ENCODE data around the gene RNF215. TPM values are rescaled to one million over a fixed set of nuclear protein-coding genes. Genes with fewer than 3 reads are reported as not detected.
A peak's percentile ranks its signal among the peaks of the same experiment; 100 is the strongest.

The RNF215 gene
- total and polyA plus RNA-seq, 2 of the 13 experiments (the other 11 are each of a cell fraction or from before 2014, with no cell fraction given): 5.3 to 6.1 TPM

GRCh38 chr22:30423301-30423958 is 36.2 kb upstream of the RNF215 start (continued):
- TF ChIP-seq NR2F1 (CRISPR knock-in tag; IDR thresholded peaks at IDR 0.05) (peak; percentile 34 to 38; a peak in 2 of 4 replicates), E2F2 (CRISPR knock-in tag; IDR thresholded peaks at IDR 0.05; ENCODE audit: borderline replicate concordance) (no peak; the same call in 1 of the 2 replicates), PBX2 (CRISPR knock-in tag; IDR thresholded peaks at IDR 0.05) (no peak), ZNF572 (CRISPR knock-in tag; IDR thresholded peaks at IDR 0.05) (no peak), PAF1 (CRISPR knock-in tag; IDR thresholded peaks at IDR 0.05) (no peak; the same call in none of the 2 replicates), SP140L (CRISPR knock-in tag; IDR thresholded peaks at IDR 0.05; ENCODE audit: borderline replicate concordance) (no peak), NR2F2 (IDR thresholded peaks at IDR 0.05; ENCODE audit: borderline replicate concordance, low read depth) (peak; percentile 18; the same call in 1 of the 2 replicates), ZNF264 (CRISPR knock-in tag; IDR thresholded peaks at IDR 0.05) (peak; percentile 85), KLF11 (CRISPR knock-in tag; IDR thresholded peaks at IDR 0.05) (no peak), HHEX (CRISPR knock-in tag; IDR thresholded peaks at IDR 0.05) (no peak), ZFAT (CRISPR knock-in tag; conservative IDR thresholded peaks at IDR 0.05) (peak; percentile 71), ZNF326 (CRISPR knock-in tag; IDR thresholded peaks at IDR 0.05; ENCODE audit: borderline replicate concordance) (no peak), SATB2 (CRISPR knock-in tag; IDR thresholded peaks at IDR 0.05) (peak; percentile 77; the same call in 1 of the 2 replicates), IKZF1 (IDR thresholded peaks at IDR 0.05) (no peak), ZFP1 (CRISPR knock-in tag; IDR thresholded peaks at IDR 0.05) (0 out of 2 replicates have a peak, but pooled peaks have one; percentile 10), ZNF253 (CRISPR knock-in tag; IDR thresholded peaks at IDR 0.05; ENCODE audit: borderline replicate concordance) (no peak), KDM6A (CRISPR knock-in tag; IDR thresholded peaks at IDR 0.05; ENCODE audit: low read depth) (no peak)
- TF ChIP-seq, protein P1, sequence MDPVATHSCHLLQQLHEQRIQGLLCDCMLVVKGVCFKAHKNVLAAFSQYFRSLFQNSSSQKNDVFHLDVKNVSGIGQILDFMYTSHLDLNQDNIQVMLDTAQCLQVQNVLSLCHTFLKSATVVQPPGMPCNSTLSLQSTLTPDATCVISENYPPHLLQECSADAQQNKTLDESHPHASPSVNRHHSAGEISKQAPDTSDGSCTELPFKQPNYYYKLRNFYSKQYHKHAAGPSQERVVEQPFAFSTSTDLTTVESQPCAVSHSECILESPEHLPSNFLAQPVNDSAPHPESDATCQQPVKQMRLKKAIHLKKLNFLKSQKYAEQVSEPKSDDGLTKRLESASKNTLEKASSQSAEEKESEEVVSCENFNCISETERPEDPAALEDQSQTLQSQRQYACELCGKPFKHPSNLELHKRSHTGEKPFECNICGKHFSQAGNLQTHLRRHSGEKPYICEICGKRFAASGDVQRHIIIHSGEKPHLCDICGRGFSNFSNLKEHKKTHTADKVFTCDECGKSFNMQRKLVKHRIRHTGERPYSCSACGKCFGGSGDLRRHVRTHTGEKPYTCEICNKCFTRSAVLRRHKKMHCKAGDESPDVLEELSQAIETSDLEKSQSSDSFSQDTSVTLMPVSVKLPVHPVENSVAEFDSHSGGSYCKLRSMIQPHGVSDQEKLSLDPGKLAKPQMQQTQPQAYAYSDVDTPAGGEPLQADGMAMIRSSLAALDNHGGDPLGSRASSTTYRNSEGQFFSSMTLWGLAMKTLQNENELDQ (CRISPR knock-in tag; IDR thresholded peaks at IDR 0.05; ENCODE audit: borderline replicate concordance): no peak
- TF ChIP-seq, protein P2, sequence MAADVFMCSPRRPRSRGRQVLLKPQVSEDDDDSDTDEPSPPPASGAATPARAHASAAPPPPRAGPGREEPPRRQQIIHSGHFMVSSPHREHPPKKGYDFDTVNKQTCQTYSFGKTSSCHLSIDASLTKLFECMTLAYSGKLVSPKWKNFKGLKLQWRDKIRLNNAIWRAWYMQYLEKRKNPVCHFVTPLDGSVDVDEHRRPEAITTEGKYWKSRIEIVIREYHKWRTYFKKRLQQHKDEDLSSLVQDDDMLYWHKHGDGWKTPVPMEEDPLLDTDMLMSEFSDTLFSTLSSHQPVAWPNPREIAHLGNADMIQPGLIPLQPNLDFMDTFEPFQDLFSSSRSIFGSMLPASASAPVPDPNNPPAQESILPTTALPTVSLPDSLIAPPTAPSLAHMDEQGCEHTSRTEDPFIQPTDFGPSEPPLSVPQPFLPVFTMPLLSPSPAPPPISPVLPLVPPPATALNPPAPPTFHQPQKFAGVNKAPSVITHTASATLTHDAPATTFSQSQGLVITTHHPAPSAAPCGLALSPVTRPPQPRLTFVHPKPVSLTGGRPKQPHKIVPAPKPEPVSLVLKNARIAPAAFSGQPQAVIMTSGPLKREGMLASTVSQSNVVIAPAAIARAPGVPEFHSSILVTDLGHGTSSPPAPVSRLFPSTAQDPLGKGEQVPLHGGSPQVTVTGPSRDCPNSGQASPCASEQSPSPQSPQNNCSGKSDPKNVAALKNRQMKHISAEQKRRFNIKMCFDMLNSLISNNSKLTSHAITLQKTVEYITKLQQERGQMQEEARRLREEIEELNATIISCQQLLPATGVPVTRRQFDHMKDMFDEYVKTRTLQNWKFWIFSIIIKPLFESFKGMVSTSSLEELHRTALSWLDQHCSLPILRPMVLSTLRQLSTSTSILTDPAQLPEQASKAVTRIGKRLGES (CRISPR knock-in tag; IDR thresholded peaks at IDR 0.05; ENCODE audit: borderline replicate concordance): peak; percentile 65; the same call in 1 of the 2 replicates
- TF ChIP-seq, protein P3, sequence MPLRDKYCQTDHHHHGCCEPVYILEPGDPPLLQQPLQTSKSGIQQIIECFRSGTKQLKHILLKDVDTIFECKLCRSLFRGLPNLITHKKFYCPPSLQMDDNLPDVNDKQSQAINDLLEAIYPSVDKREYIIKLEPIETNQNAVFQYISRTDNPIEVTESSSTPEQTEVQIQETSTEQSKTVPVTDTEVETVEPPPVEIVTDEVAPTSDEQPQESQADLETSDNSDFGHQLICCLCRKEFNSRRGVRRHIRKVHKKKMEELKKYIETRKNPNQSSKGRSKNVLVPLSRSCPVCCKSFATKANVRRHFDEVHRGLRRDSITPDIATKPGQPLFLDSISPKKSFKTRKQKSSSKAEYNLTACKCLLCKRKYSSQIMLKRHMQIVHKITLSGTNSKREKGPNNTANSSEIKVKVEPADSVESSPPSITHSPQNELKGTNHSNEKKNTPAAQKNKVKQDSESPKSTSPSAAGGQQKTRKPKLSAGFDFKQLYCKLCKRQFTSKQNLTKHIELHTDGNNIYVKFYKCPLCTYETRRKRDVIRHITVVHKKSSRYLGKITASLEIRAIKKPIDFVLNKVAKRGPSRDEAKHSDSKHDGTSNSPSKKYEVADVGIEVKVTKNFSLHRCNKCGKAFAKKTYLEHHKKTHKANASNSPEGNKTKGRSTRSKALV (CRISPR knock-in tag; IDR thresholded peaks at IDR 0.05): 0 out of 2 replicates have a peak, but pooled peaks have one; percentile 56
